ENCODE data around the gene NAA10.

NAA10 gene

DNA sequence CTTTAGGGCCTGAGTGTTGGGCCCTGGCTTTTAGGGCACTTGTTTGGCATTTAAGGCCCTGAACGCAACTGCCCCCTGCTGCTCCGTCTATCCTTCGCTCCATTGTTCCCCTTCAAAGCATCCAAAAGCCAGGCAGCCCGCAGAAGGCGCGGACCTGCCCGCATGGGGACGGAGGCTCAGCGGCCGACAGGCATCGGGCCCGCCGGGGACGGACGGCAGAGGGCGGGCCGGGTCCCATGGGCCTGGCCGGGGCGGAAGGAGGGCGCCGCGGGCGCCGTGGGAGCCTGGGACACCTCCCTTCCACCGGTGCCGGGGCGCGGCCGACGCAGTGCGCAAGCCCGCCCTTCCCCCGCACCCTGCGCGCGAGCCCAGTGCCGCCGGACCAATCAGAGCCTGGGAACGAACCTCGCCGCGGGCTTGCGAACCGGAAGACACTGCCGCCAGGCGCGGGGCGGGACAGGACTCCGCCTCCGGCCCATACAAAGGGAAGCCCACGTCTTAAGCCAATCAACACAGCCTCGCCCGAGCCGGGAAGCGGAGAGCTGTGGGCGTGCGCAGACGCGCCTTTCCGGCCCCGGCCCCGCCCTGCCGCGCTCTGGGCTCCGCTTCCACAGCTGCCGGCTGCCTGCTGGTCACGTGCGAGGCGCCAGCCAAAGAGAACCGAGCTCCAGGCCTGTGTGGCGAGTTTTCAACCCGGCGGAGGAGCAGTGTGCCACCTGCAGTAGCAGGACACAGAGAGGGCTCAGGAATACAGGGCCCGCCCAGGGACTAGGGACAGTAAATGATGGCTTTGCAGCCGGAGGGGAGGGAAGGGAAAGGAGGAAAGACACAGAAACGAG, 6.7 kb downstream of the NAA10 start:
- DNase-seq (ENCODE audit: low spot score) = peak; percentile 93

DNA sequence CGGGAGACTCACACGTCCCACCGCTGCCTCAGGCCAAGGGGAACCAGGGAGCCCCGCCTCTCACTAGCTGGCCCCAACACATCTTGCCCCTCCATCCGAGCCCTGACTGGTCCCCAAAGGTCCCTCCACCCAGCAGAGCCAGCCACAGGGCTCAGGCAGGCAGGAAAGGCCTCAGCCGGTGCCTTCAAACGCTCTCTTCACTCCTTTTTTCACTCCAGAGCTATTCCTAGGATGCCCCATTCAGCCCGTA, 7.2 kb downstream of the NAA10 start:
- DNase-seq (ENCODE audit: low spot score) = no peak

- DNase-seq (ENCODE audit: low spot score) = no peak
These were observed 7.8 kb downstream of the NAA10 start for GRCh38 chrX:153926858-153927671.

DNA sequence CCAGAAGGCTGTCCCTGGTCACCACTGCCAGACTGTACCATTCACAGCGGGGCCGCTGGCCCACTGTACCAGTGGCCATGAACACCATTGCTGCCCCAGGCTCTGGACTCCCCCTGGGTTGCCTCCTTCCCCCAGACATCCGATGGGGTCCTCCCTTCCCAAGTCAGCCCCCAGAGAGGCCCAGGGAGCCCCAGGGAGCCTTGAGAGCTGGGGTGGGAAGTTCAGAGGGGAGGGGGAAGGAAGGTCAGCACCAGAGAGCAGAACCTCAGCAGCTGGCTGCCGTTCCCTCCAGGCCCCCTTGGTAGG, 8.3 kb downstream of the NAA10 start:
- DNase-seq (ENCODE audit: low spot score) = no peak

DNA sequence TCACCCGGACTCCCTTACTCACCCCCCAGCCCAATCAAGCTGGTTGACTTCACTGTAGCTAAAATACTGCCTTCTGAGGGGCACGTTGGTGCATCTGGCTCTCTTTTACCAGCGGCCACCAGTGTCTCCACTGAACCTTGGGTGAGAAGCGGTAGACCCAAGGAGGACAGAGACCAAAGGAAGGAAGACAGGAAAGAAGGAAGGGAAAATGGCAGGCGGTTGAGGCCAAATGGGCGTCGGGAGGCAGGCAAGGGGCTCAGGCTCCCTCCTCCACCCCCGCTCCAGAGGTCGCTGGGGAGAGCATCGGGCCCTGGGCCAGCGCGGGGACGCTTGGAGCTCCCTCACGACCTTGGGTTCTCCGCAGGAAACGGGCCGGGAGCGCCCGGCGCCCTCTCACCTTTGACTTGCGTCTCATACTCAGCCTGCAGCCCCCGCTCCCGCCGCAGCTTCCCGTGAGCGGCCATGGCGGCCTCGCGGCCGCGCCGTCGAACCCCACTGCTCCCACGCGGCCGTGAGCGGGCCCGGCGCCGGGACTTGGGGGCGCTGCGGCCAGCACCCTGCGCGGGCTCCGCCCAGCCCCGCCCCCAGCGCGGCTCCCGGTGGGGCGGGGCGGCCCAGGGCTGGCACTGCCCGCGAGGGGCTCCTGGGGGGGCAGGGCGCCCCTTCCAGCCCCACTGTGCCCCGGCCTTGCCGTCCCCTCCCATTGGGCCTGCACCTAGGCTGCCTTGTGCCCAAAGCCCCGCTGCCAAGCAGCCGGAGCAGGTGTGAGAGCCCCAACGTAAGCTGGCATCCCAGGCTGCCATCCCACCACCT, 8.9 kb downstream of the NAA10 start, which contains the start of gene ARHGAP4:
TSS of gene ARHGAP4 (minus strand) at position 526 of the 813 bp plus-strand sequence. CDS start at position 464, 62 bp downstream.
- DNase-seq (ENCODE audit: low spot score) = no peak

DNA sequence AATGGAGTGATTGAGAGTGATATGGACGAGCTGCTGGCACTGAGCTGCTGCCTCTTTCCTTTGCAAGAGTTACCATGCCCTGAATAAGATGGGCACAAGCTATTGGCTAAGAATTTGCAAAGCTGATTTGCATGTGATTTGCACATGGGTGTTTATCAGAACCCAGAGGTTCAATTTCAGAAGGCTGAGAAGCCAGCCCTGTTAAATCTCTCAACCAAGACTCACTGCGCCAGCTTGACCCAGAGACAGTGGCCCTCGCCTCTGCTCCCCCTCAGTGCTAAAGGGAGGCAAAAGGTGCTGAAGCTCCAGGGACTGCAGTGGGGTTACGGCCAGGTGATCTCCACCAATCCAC, 9.5 kb downstream of the NAA10 start:
- DNase-seq (ENCODE audit: low spot score) = no peak

- no peak for DNase-seq (ENCODE audit: low spot score)
These were observed 10.5 kb downstream of the NAA10 start for GRCh38 chrX:153924149-153924861.

- DNase-seq (ENCODE audit: low spot score) = no peak
These were observed 11.6 kb downstream of the NAA10 start for GRCh38 chrX:153922932-153923857.

GRCh38 chrX:153921511-153922446, 13.1 kb downstream of the NAA10 start:
- DNase-seq (ENCODE audit: low spot score) = no peak

DNA sequence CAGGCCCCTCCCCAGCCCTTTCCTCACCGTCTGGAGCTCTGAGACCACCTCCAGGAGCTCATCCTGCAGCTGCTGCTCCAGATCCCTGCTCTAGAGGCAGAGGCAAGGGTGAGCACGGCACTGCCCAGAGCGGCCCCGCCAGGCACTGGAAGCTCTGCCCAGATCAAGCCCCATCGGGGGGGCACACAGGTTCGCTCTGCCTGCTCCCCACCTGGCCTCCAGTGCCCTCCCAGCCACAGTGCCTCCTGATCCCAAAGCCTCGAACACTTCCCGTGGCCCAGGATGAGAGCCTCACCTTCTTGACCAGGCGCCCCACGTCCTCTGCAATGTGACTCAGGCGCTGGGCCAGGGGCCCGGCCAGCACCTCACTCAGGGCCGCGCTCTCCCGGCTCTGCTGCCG, 13.8 kb downstream of the NAA10 start:
- no peak for DNase-seq (ENCODE audit: low spot score)

GRCh38 chrX:153920546-153920945, 14.3 kb downstream of the NAA10 start:
- DNase-seq (ENCODE audit: low spot score) = no peak

DNA sequence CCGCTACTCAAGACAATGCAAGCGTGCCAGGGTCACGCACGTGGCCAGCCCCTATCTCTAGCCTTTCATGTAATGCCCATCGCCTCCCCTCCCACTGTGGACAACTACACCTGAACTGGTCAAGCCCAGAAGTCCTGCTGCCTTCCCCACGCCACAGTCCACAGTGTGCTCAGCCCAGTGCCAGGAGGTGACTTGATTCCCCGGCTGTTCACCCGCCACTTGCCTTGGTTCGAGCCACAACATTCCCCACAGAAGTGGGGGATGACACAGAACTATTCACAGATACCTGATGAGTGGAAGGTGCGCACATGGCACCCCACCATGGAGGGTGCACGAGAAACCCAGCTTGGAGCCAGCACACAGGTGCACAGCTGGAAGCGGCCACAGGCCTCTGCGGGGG, 15.6 kb downstream of the NAA10 start:
- no peak for DNase-seq (ENCODE audit: low spot score)

DNA sequence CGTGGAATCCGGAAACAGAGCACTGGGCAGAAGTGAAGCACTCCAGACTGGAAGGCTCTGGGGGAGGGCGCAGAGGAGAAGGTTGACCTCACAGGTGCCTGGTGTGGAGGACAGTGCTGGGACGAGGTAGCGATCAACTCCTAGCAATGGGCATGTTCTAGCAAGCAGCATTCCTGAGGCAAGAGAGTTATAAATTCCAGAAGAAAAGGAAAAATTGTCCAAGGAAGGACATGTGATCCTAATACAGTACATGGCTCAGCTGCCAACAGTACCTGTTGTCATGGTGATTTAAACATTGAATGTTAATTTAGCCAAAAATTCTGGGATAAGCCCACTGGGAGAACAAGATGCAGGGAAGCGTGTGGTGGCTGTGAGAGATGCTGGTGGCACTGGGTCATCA, 17.0 kb downstream of the NAA10 start:
- no peak for DNase-seq (ENCODE audit: low spot score)

DNA sequence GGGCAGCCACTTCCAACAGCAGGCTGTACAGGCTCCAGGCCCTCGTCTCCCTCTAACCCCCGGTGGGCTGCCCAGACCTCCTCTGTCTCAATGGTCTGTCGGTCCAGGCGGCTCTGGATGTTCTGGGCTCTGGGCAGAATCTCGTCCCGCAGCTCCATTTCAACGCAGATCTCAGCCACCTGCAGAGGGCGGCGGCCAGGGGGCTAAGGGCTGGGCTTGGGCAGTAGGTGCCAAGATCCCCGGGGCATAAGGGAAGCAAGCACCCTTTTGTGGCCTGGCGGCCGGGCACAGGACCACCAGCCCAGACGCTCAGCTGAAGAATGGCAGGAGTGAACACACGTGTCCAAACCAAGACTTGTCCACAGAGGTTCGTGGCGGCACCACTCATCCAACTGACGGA, 21.1 kb downstream of the NAA10 start:
- no peak for DNase-seq (ENCODE audit: low spot score)

DNA sequence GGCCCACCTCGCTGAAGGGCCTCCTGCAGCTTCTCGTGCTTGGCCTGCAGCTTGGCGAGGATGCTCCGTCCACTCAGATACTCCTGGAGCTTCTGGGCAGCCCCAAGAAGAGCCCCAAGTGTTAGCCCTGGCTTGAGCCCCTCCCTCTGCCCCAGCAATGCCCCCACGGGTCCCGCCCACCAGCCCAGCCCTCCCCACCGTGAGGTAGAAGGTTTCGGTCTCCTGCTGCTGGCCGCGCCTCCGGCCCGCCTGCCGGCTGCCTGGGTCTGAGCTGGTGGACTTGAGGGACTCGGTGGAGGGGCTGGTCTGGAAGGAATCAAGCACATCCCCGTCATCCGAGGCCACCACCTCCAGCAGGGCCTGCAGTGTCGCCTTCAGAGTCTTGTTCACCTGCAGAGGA, 21.6 kb downstream of the NAA10 start:
- no peak for DNase-seq (ENCODE audit: low spot score)

- DNase-seq (ENCODE audit: low spot score) = no peak
These were observed 23.0 kb downstream of the NAA10 start for GRCh38 chrX:153911798-153912197.

DNA sequence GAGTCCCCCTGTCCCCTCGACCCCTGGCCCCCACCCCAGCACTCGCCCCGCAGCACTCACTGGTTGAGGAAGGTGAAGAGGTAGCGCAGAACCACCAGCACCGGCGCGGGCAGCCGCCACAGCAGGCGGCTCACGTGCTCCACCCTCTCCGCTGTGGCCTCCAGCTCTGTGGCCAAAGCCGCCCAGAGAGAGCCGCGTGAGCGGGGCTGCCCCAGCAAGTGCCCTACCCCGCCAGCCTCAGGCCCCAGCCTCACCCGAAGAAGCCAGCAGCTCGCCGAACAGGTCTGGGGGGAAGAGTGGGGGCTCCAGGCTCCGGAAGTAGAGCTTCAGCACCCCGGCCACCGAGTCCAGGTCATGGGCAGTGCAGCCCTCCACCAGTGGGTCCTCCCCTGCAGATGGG, 24.4 kb downstream of the NAA10 start:
- no peak for DNase-seq (ENCODE audit: low spot score)

- no peak for DNase-seq (ENCODE audit: low spot score)
These were observed 24.9 kb downstream of the NAA10 start for GRCh38 chrX:153909980-153910360.

DNA sequence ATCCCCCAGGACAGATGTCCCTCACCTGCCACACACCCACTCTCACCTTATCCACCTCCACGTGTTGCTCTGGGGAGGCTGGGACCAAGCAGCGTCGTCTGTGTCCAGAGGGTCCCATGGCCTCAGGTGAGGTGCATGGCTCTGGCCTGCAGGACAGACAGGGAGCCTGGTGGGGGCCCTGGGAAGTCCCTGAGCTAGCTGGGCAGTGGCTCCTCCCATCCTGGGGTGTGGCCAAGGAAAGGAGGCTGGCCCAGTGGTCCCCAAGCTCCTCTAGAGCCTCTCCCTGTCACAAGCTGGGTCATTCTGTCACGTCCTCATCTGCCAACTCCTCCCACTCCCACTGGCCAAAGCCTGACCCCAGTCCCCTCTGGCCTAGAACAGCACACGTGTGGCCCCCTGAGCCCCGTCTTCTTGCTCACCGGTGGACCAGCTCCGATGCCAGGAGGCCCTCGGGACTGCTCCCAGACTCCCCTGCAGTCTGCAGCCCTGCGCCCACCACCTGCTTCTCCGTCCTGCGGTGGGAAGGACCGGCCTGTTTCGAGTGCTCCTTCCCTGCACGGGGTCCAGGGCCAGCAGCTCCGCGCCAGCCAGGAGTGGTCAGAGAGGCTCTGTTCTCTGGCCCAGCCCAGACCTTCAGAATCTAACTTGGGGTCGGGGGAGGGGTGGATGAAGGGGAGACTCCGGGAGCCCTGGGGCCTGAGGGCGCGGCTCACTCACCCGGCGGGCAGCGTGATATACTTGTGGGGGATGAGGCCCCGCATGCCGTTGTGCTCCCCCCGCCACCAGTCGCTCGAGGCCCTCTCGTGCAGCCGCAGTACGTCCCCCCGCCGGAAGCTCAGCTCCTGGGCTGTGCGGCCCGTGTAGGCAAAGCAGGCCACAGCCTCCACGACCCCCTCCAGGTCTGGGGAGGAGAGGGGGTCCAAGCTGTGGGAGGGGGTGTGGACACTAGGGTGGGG, 25.5 kb downstream of the NAA10 start:
- DNase-seq (ENCODE audit: low spot score) = no peak
